B cell (primary cell): Measurements from ENCODE around the gene FEM1B. TPM values are rescaled to one million over a fixed set of nuclear protein-coding genes. Genes with fewer than 3 reads are reported as not detected.

Experiments
- ATAC-seq: fragments of 200-7000 bp; cut with Tn5 transposase; one replicate; pipeline ENCODE4 v1.10.0; 2021; ENCODE audit warnings: low read depth, mild to moderate bottlenecking, moderate number of reproducible peaks, moderate library complexity
- CTCF ChIA-PET: fragments of 350-600 bp; sonication (Branson Sonifier 250); formaldehyde crosslinking; loops from one replicate; lab custom pipeline; 2021; ENCODE audit warnings: antibody characterized with exemption, inconsistent platforms; lab: Charles Lee
- POLR2A ChIA-PET: fragments of 350-600 bp; sonication (Branson Sonifier 250); formaldehyde crosslinking; loops from one replicate; lab custom pipeline; 2021; ENCODE audit warnings: antibody characterized with exemption; lab: Charles Lee
- DNase-seq: peaks from one replicate; pipeline ENCODE4 v3.0.0; 2013
- H2AFZ ChIP-seq: 2 replicates; pipeline ENCODE4 v1.6.1; 2012; ENCODE audit warnings: mild to moderate bottlenecking, low read depth, low read length; ENCODE audit not compliant: insufficient read depth, poor library complexity, severe bottlenecking
- H3K27ac ChIP-seq, 2 donors: 1 replicate in 1 of 2; 2 replicates in 1 of 2; pipeline ENCODE4 v1.5.1; 2012 to 2013; ENCODE audit warnings: low read length in 2 of 2, mild to moderate bottlenecking in 2 of 2, moderate library complexity in 1 of 2
- H3K27me3 ChIP-seq, 4 experiments: fragments of 200-600 bp in 1 of 4; sonication (generic) in 1 of 4; replicated peaks in 1 of 4; 1 replicate in 2 of 4; 2 replicates in 2 of 4; pipeline versions ENCODE4 v1.6.1 to v1.7.0; 2013 to 2016; ENCODE audit warnings: low read length in 3 of 4, mild to moderate bottlenecking in 2 of 4, mixed read lengths in 1 of 4, moderate library complexity in 1 of 4; ENCODE audit not compliant: insufficient read depth in 4 of 4, control insufficient read depth in 3 of 4; ENCODE audit errors: control extremely low read depth in 1 of 4
- H3K36me3 ChIP-seq, 2 experiments: replicated peaks in 1 of 2; 1 replicate in 1 of 2; 2 replicates in 1 of 2; pipeline versions ENCODE4 v1.6.1 to v1.7.1; 2013; ENCODE audit warnings: low read length in 1 of 2; ENCODE audit not compliant: insufficient read depth in 2 of 2, control insufficient read depth in 1 of 2; ENCODE audit errors: control extremely low read depth in 1 of 2, extremely low read depth in 1 of 2
- H3K4me1 ChIP-seq, 2 donors: fragments of 200-600 bp in 1 of 2; sonication (generic) in 1 of 2; 1 replicate in 1 of 2; 2 replicates in 1 of 2; pipeline versions ENCODE4 v1.5.1 to v1.6.1; 2013 to 2017; ENCODE audit warnings: low read length in 2 of 2; ENCODE audit not compliant: control insufficient read depth in 2 of 2, insufficient read depth in 2 of 2
- H3K4me2 ChIP-seq: replicated peaks from 2 replicates; pipeline ENCODE3; 2012; ENCODE audit warnings: mild to moderate bottlenecking, low read depth, low read length; ENCODE audit not compliant: poor library complexity, severe bottlenecking
- H3K4me3 ChIP-seq, 5 experiments: fragments of 200-600 bp in 1 of 5; sonication (generic) in 1 of 5; 1 replicate in 3 of 5; 2 replicates in 2 of 5; pipeline versions ENCODE4 v1.5.1 to v1.7.0; 2011 to 2016; ENCODE audit warnings: low read length in 4 of 5, mild to moderate bottlenecking in 4 of 5, low read depth in 2 of 5, control low read depth in 1 of 5, moderate library complexity in 1 of 5; ENCODE audit not compliant: insufficient read depth in 1 of 5; ENCODE audit errors: control extremely low read depth in 1 of 5, extremely low read depth in 1 of 5
- H3K79me2 ChIP-seq: fragments of 200-600 bp; sonication (generic); one replicate; pipeline ENCODE4 v1.6.0; 2016; ENCODE audit warnings: low read length; ENCODE audit not compliant: control insufficient read depth, insufficient read depth
- H3K9ac ChIP-seq: fragments of 200-600 bp; sonication (generic); 2 replicates; pipeline ENCODE4 v1.6.1; 2017; ENCODE audit warnings: mild to moderate bottlenecking, low read length, moderate library complexity
- H3K9me3 ChIP-seq, 3 donors: one replicate each; pipeline versions ENCODE4 v1.6.1 to v1.7.1; 2013; ENCODE audit warnings: low read length in 2 of 3; ENCODE audit not compliant: control insufficient read depth in 2 of 3, insufficient read depth in 1 of 3; ENCODE audit errors: control extremely low read depth in 1 of 3
- H4K20me1 ChIP-seq: 2 replicates; pipeline ENCODE4 v1.6.0; 2012; ENCODE audit warnings: mild to moderate bottlenecking, low read length; ENCODE audit not compliant: insufficient read depth, control insufficient read depth, poor library complexity, severe bottlenecking
- H3K27ac Mint-ChIP-seq: one replicate; pipeline ENCODE4 v1.8.0; 2021; ENCODE audit warnings: mixed read lengths
- H3K27me3 Mint-ChIP-seq: one replicate; pipeline ENCODE4 v1.8.0; 2021; ENCODE audit warnings: mixed read lengths
- H3K4me1 Mint-ChIP-seq: one replicate; pipeline ENCODE4 v1.8.0; 2021; ENCODE audit warnings: mixed read lengths
- H3K4me3 Mint-ChIP-seq: one replicate; pipeline ENCODE4 v1.8.0; 2021; ENCODE audit warnings: mixed read lengths
- H3K9me3 Mint-ChIP-seq: one replicate; pipeline ENCODE4 v1.8.0; 2022; ENCODE audit warnings: mixed read lengths; ENCODE audit not compliant: insufficient read depth
- CTCF ChIP-seq: fragments of 200-600 bp; IDR thresholded peaks from one replicate; pipeline ENCODE4 v1.8.0; 2022; ENCODE audit warnings: antibody characterized with exemption, mild to moderate bottlenecking
- EZH2 ChIP-seq: IDR thresholded peaks from 2 replicates; pipeline ENCODE4 v1.6.1; 2012; ENCODE audit warnings: borderline replicate concordance, low read depth, mild to moderate bottlenecking, moderate library complexity, low read length; ENCODE audit not compliant: insufficient read depth, poor library complexity, severe bottlenecking
- WGBS: methylation state at CpG from one replicate; pipeline ENCODE4 v1.1.5; 2013; ENCODE audit warnings: missing lambda C conversion rate; ENCODE audit not compliant: insufficient coverage; 5-methylcytosine and 5-hydroxymethylcytosine counted together
- intact Hi-C: fragments of 100-400 bp; cut with micrococcal nuclease; formaldehyde crosslinking; loops from one replicate; pipeline ENCODE4 v1.10.0; 2022
- polyA plus RNA-seq: library from polyadenylated mRNA; depleted of rRNA; stranded (reverse); fragments of >200 nt; gene quantifications from 2 replicates; pipeline ENCODE4 v1.2.3, GENCODE V29; 2012
- total RNA-seq, 2 donors: library from RNA; stranded (reverse); fragments of 120-200 nt in 1 of 2; gene quantifications; 1 replicate in 1 of 2; 2 replicates in 1 of 2; pipeline versions ENCODE4 v1.2.3 to v1.2.4, GENCODE V29; 2013 to 2022

FEM1B gene
- total and polyA plus RNA-seq, 2 donors (not counting 1 experiment from before 2014, with no cell fraction given), result 13.8 to 52.4 TPM

GRCh38 chr15:68310178-68310803 lies 32.7 kb downstream of the FEM1B start:
- no peak overlapping the region for H3K4me2 ChIP-seq
- WGBS, result 72% methylated on average over 5 of the region's 7 CpGs
- H3K27me3 ChIP-seq, result no peaks in the 10 kb centered on the region

More at GRCh38 chr15:68310178-68310803, 32.7 kb downstream of the FEM1B start:
- DNase-seq, result no peak
- no peak for ATAC-seq
- H3K9ac ChIP-seq, result no peak overlapping the region
- Mint-ChIP-seq H3K27me3 (peaks cover 16% of the 10 kb centered on the region), H3K4me3 (no peak overlapping the region), H3K27ac (no peak overlapping the region), H3K4me1 (peaks cover 8% of the 10 kb centered on the region), H3K9me3 (no peaks in the 10 kb centered on the region)
- POLR2A ChIA-PET, result no interaction called here
- no peaks in the 10 kb centered on the region for H3K36me3 ChIP-seq
- no peaks in the 10 kb centered on the region for H3K79me2 ChIP-seq
- peaks cover 5 to 6% of the 10 kb centered on the region in 2 donors for H3K4me1 ChIP-seq
- no peak overlapping the region for H2AFZ ChIP-seq
- no peak overlapping the region for H3K4me3 ChIP-seq
- no peak for TF ChIP-seq EZH2
- TF ChIP-seq CTCF, result no peak
- no peaks in the 10 kb centered on the region for H3K9me3 ChIP-seq
- CTCF ChIA-PET, result interaction anchor here (0.7 to 2.2 kb wide), 2 partner anchors 57 to 898 kb away, joined by 3 to 6 read pairs; no protein-coding TSS in a partner anchor
- intact Hi-C loops, result no loop called here
- no peaks in the 10 kb centered on the region for H4K20me1 ChIP-seq
- no peak overlapping the region for H3K27ac ChIP-seq
